Myocyte (in vitro differentiated cells): ENCODE results near the gene SIMC1. TPM values are rescaled to one million over a fixed set of nuclear protein-coding genes. Genes with fewer than 3 reads are reported as not detected.
"Not testable (repeated sequence)": the region's sequence is repeated elsewhere in the genome, so short reads cannot be mapped to it uniquely, and the experiment has no call there.

Experiments
- DNase-seq: peaks from one replicate; pipeline ENCODE4 v3.0.0-alpha.2; 2012; ENCODE audit warnings: low read depth
- total RNA-seq: library from RNA; depleted of rRNA; stranded (reverse); fragments of >200 nt; gene quantifications from 2 replicates; pipeline ENCODE4 v1.2.3, GENCODE V29; 2014

SIMC1 gene
- total RNA-seq, 1 donor from 2014 or later: 7.8 TPM

- not testable (repeated sequence) for DNase-seq
These were observed 23.7 kb upstream of the SIMC1 start for GRCh38 chr5:176214466-176215021.

GRCh38 chr5:176216393-176216916, 21.8 kb upstream of the SIMC1 start:
- peak; percentile 24 for DNase-seq

GRCh38 chr5:176217188-176217729, 21.0 kb upstream of the SIMC1 start:
- DNase-seq: not testable (repeated sequence)

- not testable (repeated sequence) for DNase-seq
These were observed 20.5 kb upstream of the SIMC1 start for GRCh38 chr5:176217764-176218163.

GRCh38 chr5:176222006-176222405, 16.2 kb upstream of the SIMC1 start:
- not testable (repeated sequence) for DNase-seq

GRCh38 chr5:176228358-176228757, 9.9 kb upstream of the SIMC1 start:
- DNase-seq: not testable (repeated sequence)

- not testable (repeated sequence) for DNase-seq
These were observed 5.0 kb upstream of the SIMC1 start for GRCh38 chr5:176233253-176233652.

- peak; percentile 45 for DNase-seq
These were observed 3.1 kb upstream of the SIMC1 start for GRCh38 chr5:176235155-176235554.

- not testable (repeated sequence) for DNase-seq
These were observed 540 bp downstream of the SIMC1 start for GRCh38 chr5:176238645-176239283.

- DNase-seq: not testable (repeated sequence)
These were observed 1.1 kb downstream of the SIMC1 start for GRCh38 chr5:176239304-176239703.

- DNase-seq: not testable (repeated sequence)
These were observed 6.1 kb downstream of the SIMC1 start for GRCh38 chr5:176244318-176244717.

GRCh38 chr5:176245074-176245473, 6.8 kb downstream of the SIMC1 start:
- DNase-seq: not testable (repeated sequence)

- DNase-seq: not testable (repeated sequence)
These were observed 7.3 kb downstream of the SIMC1 start for GRCh38 chr5:176245489-176245888.

- DNase-seq: not testable (repeated sequence)
These were observed 12.5 kb downstream of the SIMC1 start for GRCh38 chr5:176250691-176251090.

GRCh38 chr5:176252171-176252570, 13.9 kb downstream of the SIMC1 start:
- not testable (repeated sequence) for DNase-seq

- DNase-seq: not testable (repeated sequence)
These were observed 15.3 kb downstream of the SIMC1 start for GRCh38 chr5:176253370-176254065.

- DNase-seq: peak; percentile 1
These were observed 15.8 kb downstream of the SIMC1 start for GRCh38 chr5:176254066-176254393.

- not testable (repeated sequence) for DNase-seq
These were observed 19.8 kb downstream of the SIMC1 start for GRCh38 chr5:176257871-176258505.

GRCh38 chr5:176260682-176261081, 22.5 kb downstream of the SIMC1 start:
- DNase-seq: not testable (repeated sequence)

GRCh38 chr5:176266448-176266847, 28.2 kb downstream of the SIMC1 start:
- DNase-seq: not testable (repeated sequence)

GRCh38 chr5:176289018-176289417, 50.8 kb downstream of the SIMC1 start:
- DNase-seq: not testable (repeated sequence)
